PC-3 (cell line): Measurements from ENCODE around the gene CDK15. TPM values are rescaled to one million over a fixed set of nuclear protein-coding genes. Genes with fewer than 3 reads are reported as not detected.

Source experiments
- ATAC-seq: fragments of 200-7000 bp; cut with Tn5 transposase; 2 replicates; pipeline ENCODE4 v1.9.1; 2020; ENCODE audit warnings: mild to moderate bottlenecking, moderate library complexity
- BruUV-seq: library from RNA; stranded (reverse); fragments of 400-500 nt; replicated peaks from 2 replicates; lab custom pipeline; 2021; lab: Mats Ljungman, UMichigan
- CTCF ChIA-PET: fragments of 300-600 bp; sonication (Branson Sonifier 250); formaldehyde crosslinking; loops from one replicate; lab custom pipeline; 2022; ENCODE audit warnings: antibody characterized with exemption; lab: Charles Lee
- POLR2A ChIA-PET: fragments of 300-600 bp; sonication (Branson Sonifier 250); formaldehyde crosslinking; loops from one replicate; lab custom pipeline; 2022; ENCODE audit warnings: antibody characterized with exemption; ENCODE audit not compliant: unreplicated experiment; lab: Charles Lee
- DNase-seq: peaks from one replicate; pipeline ENCODE4 v3.0.0-alpha.2; 2015
- H2AFZ ChIP-seq: fragments of 300-600 bp; sonication (generic); 2 replicates; pipeline ENCODE4 v1.6.0; 2016; ENCODE audit warnings: antibody characterized with exemption, low read length
- H3F3A ChIP-seq: fragments of 300-600 bp; sonication (generic); one replicate; pipeline ENCODE4 v1.6.0; 2017; ENCODE audit warnings: antibody characterized with exemption, low read length, control low read depth, mild to moderate bottlenecking; ENCODE audit not compliant: unreplicated experiment
- H3K27ac ChIP-seq: fragments of 300-600 bp; sonication (generic); 2 replicates; pipeline ENCODE4 v1.5.1; 2016; ENCODE audit warnings: mild to moderate bottlenecking, low read length
- H3K27me3 ChIP-seq: fragments of 300-600 bp; sonication (generic); 2 replicates; pipeline ENCODE4 v1.6.1; 2016; ENCODE audit warnings: low read length, mixed read lengths
- H3K36me3 ChIP-seq: fragments of 300-600 bp; sonication (generic); 2 replicates; pipeline ENCODE4 v1.6.1; 2016; ENCODE audit warnings: low read depth, mixed run types, low read length, mixed read lengths
- H3K4me1 ChIP-seq: fragments of 300-600 bp; sonication (generic); 2 replicates; pipeline ENCODE4 v1.5.1; 2016; ENCODE audit warnings: low read length; ENCODE audit not compliant: insufficient read depth
- H3K4me2 ChIP-seq: fragments of 300-600 bp; sonication (generic); 2 replicates; pipeline ENCODE4 v1.6.0; 2016; ENCODE audit warnings: low read length
- H3K4me3 ChIP-seq: fragments of 300-600 bp; sonication (generic); 2 replicates; pipeline ENCODE4 v1.5.1; 2016; ENCODE audit warnings: mild to moderate bottlenecking, low read length, mixed read lengths
- H3K79me2 ChIP-seq: fragments of 300-600 bp; sonication (generic); 2 replicates; pipeline ENCODE4 v1.6.1; 2017; ENCODE audit warnings: low read length, mixed read lengths
- H3K9ac ChIP-seq: fragments of 300-600 bp; sonication (generic); 2 replicates; pipeline ENCODE4 v1.6.0; 2016; ENCODE audit warnings: mild to moderate bottlenecking, low read length
- H3K9me2 ChIP-seq: fragments of 300-600 bp; sonication (generic); replicated peaks from 2 replicates; pipeline ENCODE4 v1.6.1; 2016; ENCODE audit warnings: mixed run types, low read length, mixed read lengths
- H3K9me3 ChIP-seq: fragments of 300-600 bp; sonication (generic); 2 replicates; pipeline ENCODE4 v1.6.1; 2016; ENCODE audit warnings: low read length, mixed read lengths
- H4K20me1 ChIP-seq: fragments of 300-600 bp; sonication (generic); 2 replicates; pipeline ENCODE4 v1.6.1; 2016; ENCODE audit warnings: low read length, mixed read lengths
- CTCF ChIP-seq: fragments of 300-600 bp; sonication (generic); conservative IDR thresholded peaks from 2 replicates; pipeline ENCODE4 v1.5.1; 2017; ENCODE audit warnings: antibody characterized with exemption, low read depth, mild to moderate bottlenecking, low read length
- EZH2 ChIP-seq: fragments of 300-600 bp; sonication (generic); IDR thresholded peaks from one replicate; pipeline ENCODE4 v1.6.1; 2017; ENCODE audit warnings: antibody characterized with exemption, mild to moderate bottlenecking, low read length; ENCODE audit not compliant: unreplicated experiment
- EZH2phosphoT487 ChIP-seq: fragments of 300-600 bp; sonication (generic); IDR thresholded peaks from 2 replicates; pipeline ENCODE4 v1.6.1; 2018; ENCODE audit warnings: mild to moderate bottlenecking, antibody characterized with exemption, low read length, borderline replicate concordance
- intact Hi-C: fragments of 100-400 bp; cut with micrococcal nuclease; formaldehyde crosslinking; loops from 2 replicates; pipeline ENCODE4 v1.9.0; 2023
- total RNA-seq: library from RNA; depleted of rRNA; stranded (reverse); fragments of >200 nt; gene quantifications from 2 replicates; pipeline ENCODE4 v1.2.3, GENCODE V29; 2014

The CDK15 gene
- total RNA-seq, 1 experiment from 2014 or later = 2.4 TPM

GRCh38 chr2:201784563-201784962 is 21.8 kb upstream of the CDK15 start:
- Histone ChIP-seq H3K4me3 (no peak overlapping the region), H4K20me1 (peaks cover under 1% of the 10 kb centered on the region; the same call in 1 of the 2 replicates), H3K9me2 (no peaks in the 10 kb centered on the region), H2AFZ (no peak overlapping the region), H3K9me3 (no peaks in the 10 kb centered on the region), H3F3A (no peaks in the 10 kb centered on the region), H3K36me3 (no peaks in the 10 kb centered on the region), H3K27me3 (no peaks in the 10 kb centered on the region), H3K4me1 (peaks cover 8% of the 10 kb centered on the region; the same call in 1 of the 2 replicates), H3K4me2 (no peak overlapping the region), H3K79me2 (peaks cover 11% of the 10 kb centered on the region), H3K9ac (no peak overlapping the region), H3K27ac (no peak overlapping the region)
- intact Hi-C loops = no loop called here
- ATAC-seq (no peak), DNase-seq (no peak)
- no TSS peak for BruUV-seq
- POLR2A ChIA-PET = no interaction called here
- CTCF ChIA-PET = no interaction called here
- TF ChIP-seq EZH2phosphoT487 (no peak), CTCF (no peak), EZH2 (no peak)

DNA sequence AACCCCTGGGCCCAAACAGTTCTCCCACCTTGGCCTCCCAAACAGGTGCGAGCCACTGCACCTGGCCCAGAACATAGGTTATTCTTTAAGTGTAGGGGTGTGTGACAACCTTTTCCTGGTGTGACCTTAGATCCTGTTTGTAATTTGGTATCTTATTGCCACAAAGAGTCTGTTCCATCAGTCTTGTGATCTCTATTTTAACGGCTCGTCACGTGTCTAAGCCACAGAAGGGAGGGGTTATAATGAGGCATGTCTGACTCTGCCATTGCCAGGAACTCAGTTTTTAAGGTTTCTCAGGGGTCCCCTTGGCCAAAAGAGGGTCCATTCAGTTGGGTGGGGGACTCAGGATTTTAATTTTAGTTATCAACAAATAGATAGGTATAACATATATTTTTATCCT is 21.2 kb upstream of the CDK15 start:
- TF ChIP-seq CTCF = no peak
- TF ChIP-seq EZH2phosphoT487 = no peak
- TF ChIP-seq EZH2 = no peak
- DNase-seq (no peak), ATAC-seq (no peak)
- no TSS peak for BruUV-seq
- CTCF ChIA-PET = no interaction called here
- Histone ChIP-seq H4K20me1 (no peaks in the 10 kb centered on the region), H3K27ac (no peak overlapping the region), H3K9me2 (no peaks in the 10 kb centered on the region), H3K9ac (no peak overlapping the region), H2AFZ (no peak overlapping the region), H3K9me3 (no peaks in the 10 kb centered on the region), H3K4me3 (no peak overlapping the region), H3K79me2 (peaks cover 5% of the 10 kb centered on the region), H3F3A (no peaks in the 10 kb centered on the region), H3K27me3 (no peaks in the 10 kb centered on the region), H3K36me3 (no peaks in the 10 kb centered on the region), H3K4me1 (peaks cover 5% of the 10 kb centered on the region; the same call in 1 of the 2 replicates), H3K4me2 (no peak overlapping the region)
- POLR2A ChIA-PET = no interaction called here
- intact Hi-C loops = no loop called here

- ATAC-seq = no peak
- no peak overlapping the region for H2AFZ ChIP-seq
- no peaks in the 10 kb centered on the region for H3K79me2 ChIP-seq
- H3K9ac ChIP-seq = no peak overlapping the region
- no peaks in the 10 kb centered on the region for H3K9me2 ChIP-seq
- H3K36me3 ChIP-seq = no peaks in the 10 kb centered on the region
- no peak overlapping the region for H3K27ac ChIP-seq
- peaks cover 4% of the 10 kb centered on the region; the same call in 1 of the 2 replicates for H3K4me1 ChIP-seq
- ChIA-PET CTCF (no interaction called here), POLR2A (no interaction called here)
- no peaks in the 10 kb centered on the region for H3K9me3 ChIP-seq
- H3K27me3 ChIP-seq = no peaks in the 10 kb centered on the region
- H3K4me3 ChIP-seq = no peak overlapping the region
- BruUV-seq = no TSS peak
- no peaks in the 10 kb centered on the region for H4K20me1 ChIP-seq
- no peak for TF ChIP-seq EZH2
- TF ChIP-seq CTCF = no peak
- TF ChIP-seq EZH2phosphoT487 = no peak
- no peaks in the 10 kb centered on the region for H3F3A ChIP-seq
- no peak for DNase-seq
- intact Hi-C loops = no loop called here
- H3K4me2 ChIP-seq = no peak overlapping the region
Measured at GRCh38 chr2:201786471-201786870, 19.9 kb upstream of the CDK15 start.
